ENCODE results near the gene STYK1.
"Not testable (repeated sequence)": the region's sequence is repeated elsewhere in the genome, so short reads cannot be mapped to it uniquely, and the experiment has no call there.

STYK1 gene

DNA sequence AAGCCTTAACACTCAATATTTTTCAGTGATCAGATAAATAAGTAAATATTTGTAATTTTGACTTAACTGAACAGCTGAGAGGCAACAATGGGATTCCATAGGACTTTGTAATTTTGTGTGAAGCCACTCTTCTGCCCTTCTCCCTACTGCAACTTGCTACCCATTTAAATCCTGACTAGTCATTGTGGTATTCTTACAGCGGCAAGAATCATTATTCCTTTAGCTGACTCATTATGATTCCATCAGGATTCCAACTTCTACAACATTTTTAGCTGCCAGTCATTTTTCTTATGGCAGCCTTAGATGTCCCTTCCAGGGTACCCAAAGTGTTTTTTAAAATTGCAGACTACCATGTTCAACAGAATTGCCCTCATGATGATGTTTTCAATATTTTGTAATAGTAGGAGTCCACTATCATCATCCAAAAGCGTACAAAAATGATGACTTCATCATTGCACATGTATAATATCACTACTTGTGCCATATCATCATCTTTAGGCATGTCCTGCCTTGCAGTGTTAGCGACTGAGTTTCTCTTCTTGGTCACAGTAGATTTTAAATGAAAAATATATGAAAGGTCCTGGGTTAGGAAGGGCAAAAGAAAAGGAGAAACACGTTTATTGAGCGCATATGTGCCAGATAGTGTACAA, 55.4 kb downstream of the STYK1 start:
- DNase-seq: no peak

- DNase-seq: no peak
These were observed 56.0 kb downstream of the STYK1 start for GRCh38 chr12:10617863-10618262.

DNA sequence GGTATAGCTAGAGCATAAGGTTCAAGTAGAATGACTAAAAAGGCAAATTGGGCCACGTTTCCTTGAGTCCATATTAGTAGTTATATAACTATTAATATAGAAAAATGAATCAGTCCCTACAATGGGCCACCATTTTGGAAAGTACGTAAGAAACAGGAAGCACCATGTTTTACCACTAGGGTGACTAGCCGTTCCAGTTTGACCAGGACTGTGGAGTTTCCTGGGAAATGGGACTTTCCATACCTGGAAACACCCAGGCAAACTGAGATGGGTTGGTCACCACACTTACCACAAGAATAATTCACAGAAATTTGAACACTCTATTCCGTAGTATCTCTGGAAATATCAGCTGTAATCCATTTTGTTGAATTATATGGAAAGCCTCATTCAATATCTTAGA, 58.3 kb downstream of the STYK1 start:
- no peak for DNase-seq

GRCh38 chr12:10614056-10614370, 59.8 kb downstream of the STYK1 start:
- DNase-seq: no peak

DNA sequence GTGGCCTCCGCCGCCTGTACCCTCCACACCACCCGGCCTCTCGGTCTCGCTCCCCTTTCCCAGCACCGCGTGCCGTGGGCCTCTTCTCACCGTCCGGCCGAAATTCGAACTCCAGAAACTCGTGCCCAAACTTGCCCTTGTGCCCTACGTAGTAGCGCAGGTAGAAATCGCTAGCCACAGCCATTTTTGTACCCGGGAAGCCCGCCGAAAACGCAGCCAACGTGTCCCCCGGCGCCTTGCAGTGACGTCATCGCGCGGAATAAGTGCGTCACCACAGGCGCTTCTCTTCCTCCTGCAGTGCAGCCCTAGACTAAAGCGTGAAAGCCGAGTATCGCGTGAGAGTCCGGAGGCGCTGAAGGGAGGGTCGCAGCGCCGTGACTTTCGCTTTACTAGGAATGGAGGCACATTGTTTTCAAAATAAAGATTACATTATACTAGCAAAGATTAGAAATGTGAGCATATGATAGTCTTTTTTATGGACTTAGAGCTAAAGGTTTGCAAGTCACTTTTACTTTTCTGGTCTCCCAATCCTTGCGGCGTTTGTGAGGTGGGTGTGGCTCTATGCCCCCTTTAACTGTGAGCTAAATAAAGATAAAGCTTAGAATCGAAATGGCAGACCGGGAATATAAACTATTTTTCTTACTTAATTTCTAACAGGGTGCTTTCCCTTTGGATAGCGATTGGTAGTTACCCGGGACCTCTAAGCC, 60.4 kb downstream of the STYK1 start, which contains the start of gene MAGOHB:
TSS of gene MAGOHB (minus strand) at position 261 of the 707 bp plus-strand sequence. CDS start at position 184, 77 bp downstream.
- peak; percentile 94 for DNase-seq

- no peak for DNase-seq
These were observed 60.9 kb downstream of the STYK1 start for GRCh38 chr12:10612984-10613348.

- no peak for DNase-seq
These were observed 61.7 kb downstream of the STYK1 start for GRCh38 chr12:10612110-10612509.

DNA sequence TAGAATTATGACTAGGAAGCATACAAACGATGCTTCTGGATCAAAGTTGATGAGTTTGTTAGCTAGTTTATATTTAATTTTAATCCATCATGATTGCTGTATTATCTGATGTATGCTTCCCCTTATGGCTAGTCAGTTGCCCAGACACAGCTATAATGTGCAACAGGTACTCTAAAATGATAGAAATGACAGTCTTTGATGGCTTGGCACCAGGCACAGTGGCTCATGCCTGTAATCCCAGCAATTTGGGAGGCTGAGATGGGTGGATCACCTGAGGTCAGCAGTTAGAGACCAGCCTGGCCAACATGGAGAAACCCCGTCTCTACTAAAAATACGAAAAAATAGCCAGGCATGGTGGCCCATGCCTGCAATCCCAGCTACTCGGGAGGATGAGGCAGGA, 62.6 kb downstream of the STYK1 start:
- DNase-seq: not testable (repeated sequence)

GRCh38 chr12:10610188-10610587, 63.7 kb downstream of the STYK1 start:
- no peak for DNase-seq

DNA sequence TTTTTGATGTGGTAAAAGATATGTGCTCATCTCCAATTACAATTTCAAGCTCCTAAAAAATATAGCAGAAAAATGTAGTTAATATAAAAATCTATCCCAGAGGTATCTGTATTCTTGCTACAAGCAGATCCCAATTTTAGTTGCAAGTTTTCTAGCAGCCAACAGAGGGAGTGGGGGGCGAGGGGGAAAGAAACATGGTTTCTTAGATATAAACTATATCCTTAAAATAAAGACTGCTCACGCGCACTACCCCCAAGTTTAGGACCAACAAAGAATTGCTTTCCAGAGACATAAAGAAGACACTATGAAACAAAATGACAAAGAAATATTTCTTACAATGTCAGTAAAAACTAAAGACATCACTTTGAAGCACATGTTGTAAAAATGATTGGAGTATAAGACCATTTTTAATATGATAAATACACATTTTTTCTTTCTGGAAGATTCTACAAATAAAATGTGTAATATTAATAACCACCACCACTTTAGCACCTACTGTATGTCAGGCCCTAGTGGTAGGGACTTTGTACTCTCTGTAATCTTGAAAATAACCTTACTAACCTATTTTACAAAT, 65.9 kb downstream of the STYK1 start:
- peak; percentile 9 for DNase-seq

GRCh38 chr12:10601860-10602259, 72.0 kb downstream of the STYK1 start:
- no peak for DNase-seq

DNA sequence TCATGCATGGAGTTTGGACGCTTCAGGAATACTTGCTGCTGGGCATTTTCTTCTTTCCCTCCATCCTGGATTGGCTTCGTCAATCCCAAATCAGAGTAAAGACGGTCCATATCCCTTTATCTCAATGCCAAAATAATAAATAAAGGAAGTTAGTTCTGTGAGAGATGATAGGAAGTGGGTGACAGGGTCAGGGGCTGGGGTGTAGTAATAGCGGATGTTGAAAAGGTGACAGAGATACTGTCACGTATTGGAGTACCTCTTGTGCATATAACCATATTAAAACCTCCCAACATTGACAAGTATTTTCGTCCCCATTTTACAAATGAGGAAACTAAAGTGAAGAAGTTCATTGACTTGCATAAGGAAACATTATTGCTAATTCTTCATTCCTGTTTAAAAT, 72.9 kb downstream of the STYK1 start:
- DNase-seq: no peak

- DNase-seq: no peak
These were observed 78.0 kb downstream of the STYK1 start for GRCh38 chr12:10595881-10596280.

- no peak for DNase-seq
These were observed 82.9 kb downstream of the STYK1 start for GRCh38 chr12:10590966-10591365.

- no peak for DNase-seq
These were observed 89.4 kb downstream of the STYK1 start for GRCh38 chr12:10584415-10584814.

- no peak for DNase-seq
These were observed 91.1 kb downstream of the STYK1 start for GRCh38 chr12:10582704-10583103.

DNA sequence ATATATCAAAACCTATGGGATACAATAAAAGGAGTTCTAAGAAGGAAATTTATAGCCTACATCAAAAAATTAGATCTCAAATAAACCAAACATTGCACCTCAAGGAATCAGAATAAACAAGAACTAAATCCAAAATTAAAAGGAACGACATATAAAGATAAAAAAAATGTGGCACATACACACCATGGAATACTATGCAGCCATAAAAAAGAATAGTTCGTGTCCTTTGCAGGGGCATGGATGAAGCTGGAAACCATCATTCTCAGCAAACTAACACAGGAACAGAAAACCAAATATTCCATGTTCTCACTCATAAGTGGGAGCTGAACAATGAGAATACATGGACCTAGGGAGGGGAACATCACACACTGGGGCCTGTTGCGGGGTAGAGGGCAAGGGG, 91.7 kb downstream of the STYK1 start:
- not testable (repeated sequence) for DNase-seq

DNA sequence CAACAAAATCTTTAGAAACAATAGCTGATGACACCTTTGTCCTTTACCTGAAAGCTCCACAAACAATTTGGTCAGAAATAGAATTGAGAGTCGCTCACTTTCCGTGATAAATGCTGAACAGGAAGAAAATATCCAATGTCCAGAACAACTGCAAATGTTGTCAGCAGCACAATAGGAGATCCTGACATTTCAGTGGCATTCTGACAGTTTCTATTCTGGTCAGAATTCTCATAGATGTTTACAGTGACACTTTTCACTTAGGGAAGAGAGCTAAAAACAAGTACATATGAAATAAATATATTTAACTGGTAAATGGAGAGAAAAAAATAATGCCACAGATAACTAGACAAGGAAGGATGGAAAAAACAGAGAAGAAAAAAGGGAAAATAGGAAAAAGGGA, 99.5 kb downstream of the STYK1 start:
- no peak for DNase-seq

GRCh38 chr12:10572021-10572490, 101.8 kb downstream of the STYK1 start:
- DNase-seq: peak; percentile 32

- no peak for DNase-seq
These were observed 102.7 kb downstream of the STYK1 start for GRCh38 chr12:10571141-10571540.

All from MV-4-11 (cell line).